ENCODE measurements around the gene XXYLT1. TPM values are rescaled to one million over a fixed set of nuclear protein-coding genes. Genes with fewer than 3 reads are reported as not detected.

Gene XXYLT1
- total and polyA plus RNA-seq, 2 donors: 12.4 to 18.5 TPM

DNA sequence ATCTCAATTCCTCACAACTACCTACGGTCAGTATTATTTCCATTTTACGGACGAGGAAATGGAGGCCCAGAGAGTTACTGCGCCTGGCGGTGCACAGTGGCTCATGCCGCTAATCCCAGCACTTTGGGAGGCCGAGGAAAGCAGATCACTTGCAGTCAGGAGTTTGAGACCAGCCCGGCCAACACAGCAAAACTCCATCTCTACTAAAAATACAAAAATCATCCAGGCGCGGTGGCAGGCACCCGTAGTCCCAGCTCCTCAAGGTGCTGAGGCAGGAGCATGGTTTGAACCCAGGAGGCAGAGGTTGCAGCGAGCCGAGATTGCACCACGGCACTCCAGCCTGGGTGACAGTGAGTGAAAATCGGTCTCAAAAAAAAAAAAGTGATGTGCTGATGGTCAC, 187.3 kb downstream of the XXYLT1 start:
- H3K27ac ChIP-seq (ENCODE audit: low read depth): no peak overlapping the region
- no peak overlapping the region for H3K4me3 ChIP-seq (ENCODE audit: low read depth, low read length)
- DNase-seq (ENCODE audit: extremely low spot score): no peak
- no peaks in the 10 kb centered on the region for H3K4me1 ChIP-seq (ENCODE audit: insufficient read depth)
- no peaks in the 10 kb centered on the region for H3K36me3 ChIP-seq (ENCODE audit: insufficient read depth)
- WGBS: 97% methylated on average over 15 of the region's 15 CpGs

- no peak for DNase-seq (ENCODE audit: extremely low spot score)
- Histone ChIP-seq H3K36me3 (ENCODE audit: insufficient read depth) (no peaks in the 10 kb centered on the region), H3K4me1 (ENCODE audit: insufficient read depth) (no peaks in the 10 kb centered on the region), H3K4me3 (ENCODE audit: low read depth, low read length) (no peak overlapping the region), H3K27ac (ENCODE audit: low read depth) (no peak overlapping the region)
- 92% methylated on average over 10 of the region's 10 CpGs for WGBS
Measured at GRCh38 chr3:195082811-195083210, 188.1 kb downstream of the XXYLT1 start.

GRCh38 chr3:195081242-195081963, 189.6 kb downstream of the XXYLT1 start:
- DNase-seq (ENCODE audit: extremely low spot score): no peak
- H3K4me3 ChIP-seq (ENCODE audit: low read depth, low read length): no peak overlapping the region
- H3K36me3 ChIP-seq (ENCODE audit: insufficient read depth): no peaks in the 10 kb centered on the region

DNA sequence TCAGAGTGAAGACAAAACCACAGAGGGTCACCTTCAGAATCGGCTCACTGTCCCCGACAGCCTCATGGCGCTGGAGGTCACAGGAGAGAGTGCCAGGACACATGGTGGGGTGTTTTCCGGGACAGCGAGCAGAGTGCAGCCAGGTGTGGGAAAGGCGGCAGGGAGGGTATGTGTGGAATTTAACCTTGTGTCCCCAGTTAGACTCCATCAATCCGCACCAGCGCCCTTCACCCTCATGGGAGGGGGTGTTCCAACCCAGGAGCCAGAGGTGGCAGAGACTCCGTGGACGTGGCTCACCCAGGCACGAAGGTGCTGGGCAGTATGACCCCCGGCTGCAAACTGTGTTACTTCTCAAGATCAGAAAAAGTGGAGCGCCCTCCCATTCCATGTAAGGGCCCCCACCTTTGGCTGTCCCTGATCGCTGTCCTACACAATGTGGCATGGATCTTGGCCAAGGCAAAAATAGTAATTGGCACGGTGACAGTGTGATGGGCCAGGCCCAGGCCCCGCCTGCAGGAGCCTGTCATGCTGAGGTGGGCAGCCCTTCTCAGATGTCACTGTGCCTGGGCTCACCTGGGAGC, 190.3 kb downstream of the XXYLT1 start:
- H3K4me3 ChIP-seq (ENCODE audit: low read depth, low read length): no peak overlapping the region
- no peaks in the 10 kb centered on the region for H3K4me1 ChIP-seq (ENCODE audit: insufficient read depth)
- WGBS: 79% methylated on average over 16 of the region's 16 CpGs
- no peaks in the 10 kb centered on the region for H3K36me3 ChIP-seq (ENCODE audit: insufficient read depth)
- DNase-seq (ENCODE audit: extremely low spot score): no peak
- no peak overlapping the region for H3K27ac ChIP-seq (ENCODE audit: low read depth)

More at GRCh38 chr3:195081242-195081963, 189.6 kb downstream of the XXYLT1 start:
- no peaks in the 10 kb centered on the region for H3K4me1 ChIP-seq (ENCODE audit: insufficient read depth)
- WGBS: 44% methylated on average over 12 of the region's 12 CpGs
- no peak overlapping the region for H3K27ac ChIP-seq (ENCODE audit: low read depth)

GRCh38 chr3:195080125-195080524, 190.8 kb downstream of the XXYLT1 start:
- Histone ChIP-seq H3K36me3 (ENCODE audit: insufficient read depth) (no peaks in the 10 kb centered on the region), H3K4me3 (ENCODE audit: low read depth, low read length) (no peak overlapping the region), H3K4me1 (ENCODE audit: insufficient read depth) (no peaks in the 10 kb centered on the region), H3K27ac (ENCODE audit: low read depth) (no peak overlapping the region)
- 86% methylated on average over 3 of the region's 3 CpGs for WGBS
- DNase-seq (ENCODE audit: extremely low spot score): no peak

- 86% methylated on average over 5 of the region's 5 CpGs for WGBS
- Histone ChIP-seq H3K36me3 (ENCODE audit: insufficient read depth) (no peaks in the 10 kb centered on the region), H3K27ac (ENCODE audit: low read depth) (no peak overlapping the region), H3K4me3 (ENCODE audit: low read depth, low read length) (no peak overlapping the region), H3K4me1 (ENCODE audit: insufficient read depth) (no peaks in the 10 kb centered on the region)
- DNase-seq (ENCODE audit: extremely low spot score): no peak
Measured at GRCh38 chr3:195079636-195080035, 191.3 kb downstream of the XXYLT1 start.

DNA sequence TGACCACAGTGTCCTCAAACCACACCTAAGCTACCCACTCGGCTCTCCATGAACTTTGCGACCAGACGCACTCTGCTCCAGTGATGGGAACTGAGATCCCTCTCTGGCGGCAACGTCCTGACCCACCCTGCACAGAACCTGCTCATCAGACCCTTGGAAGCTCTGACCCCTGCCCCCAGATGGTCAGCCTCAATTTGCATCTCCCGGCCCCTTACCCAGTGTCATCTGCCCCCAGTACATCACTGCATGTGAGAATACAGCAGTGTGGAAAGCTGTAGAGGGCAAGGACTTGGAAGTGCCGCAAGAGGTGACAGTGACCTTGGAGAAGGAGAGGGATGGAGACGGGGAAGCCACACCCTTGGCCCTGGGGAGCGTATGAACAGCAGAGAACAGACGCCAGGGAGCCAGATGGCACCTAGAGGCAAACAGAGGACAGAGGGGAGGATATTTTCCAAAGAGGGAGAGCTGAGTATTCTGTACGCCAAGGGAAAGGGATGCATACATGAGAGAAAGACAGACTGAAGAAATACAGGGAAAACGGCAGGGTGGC, 192.0 kb downstream of the XXYLT1 start:
- WGBS: 85% methylated on average over 12 of the region's 12 CpGs
- Histone ChIP-seq H3K36me3 (ENCODE audit: insufficient read depth) (no peaks in the 10 kb centered on the region), H3K27ac (ENCODE audit: low read depth) (no peak overlapping the region), H3K4me3 (ENCODE audit: low read depth, low read length) (no peak overlapping the region), H3K4me1 (ENCODE audit: insufficient read depth) (no peaks in the 10 kb centered on the region)
- DNase-seq (ENCODE audit: extremely low spot score): no peak

DNA sequence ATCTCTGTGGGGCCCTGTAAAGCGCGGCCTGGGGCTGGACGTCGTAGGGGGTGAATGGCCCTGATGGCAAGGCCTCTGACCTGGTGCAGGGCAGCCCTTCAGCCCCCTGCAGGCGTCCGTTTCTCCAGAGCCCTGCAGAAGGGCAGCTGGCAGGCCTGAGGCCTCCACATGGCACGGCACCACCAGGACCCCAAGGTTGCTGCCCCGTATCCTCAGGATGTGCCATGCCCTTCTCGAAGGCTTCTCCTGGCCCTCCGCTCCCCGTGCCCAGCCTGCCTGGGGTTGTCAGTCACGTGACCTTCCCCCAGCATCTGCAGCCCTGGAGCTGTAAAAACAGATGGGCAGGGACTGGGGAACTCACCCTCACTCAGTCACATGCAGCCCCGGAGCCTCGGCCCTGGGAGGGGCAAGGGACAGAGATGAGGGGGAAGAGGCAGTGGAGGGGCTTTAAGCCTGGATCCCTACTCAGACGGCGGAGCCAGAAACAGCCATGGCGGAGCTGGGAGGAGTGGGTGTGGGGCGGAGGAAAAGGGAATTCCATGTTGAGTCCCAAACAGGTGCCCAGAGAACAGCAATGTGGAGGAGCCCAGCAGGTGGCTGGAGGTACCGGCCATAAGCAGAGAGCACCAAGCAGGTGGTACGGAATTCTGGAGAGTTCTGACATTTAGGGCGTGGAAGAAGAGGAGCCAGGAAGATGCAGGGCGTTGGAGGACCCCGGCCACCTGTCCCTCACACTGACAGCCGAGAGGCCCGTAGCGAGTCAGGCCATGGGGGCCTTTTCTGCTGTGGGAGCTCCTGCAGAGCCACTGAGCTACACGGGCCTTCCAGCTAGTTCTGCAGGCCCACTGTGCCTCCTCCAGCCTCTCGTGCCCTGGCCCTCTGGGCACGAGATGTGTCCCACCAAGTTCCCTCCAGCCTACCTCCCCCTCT, 193.1 kb downstream of the XXYLT1 start:
- Histone ChIP-seq H3K4me1 (ENCODE audit: insufficient read depth) (no peaks in the 10 kb centered on the region), H3K27ac (ENCODE audit: low read depth) (no peak overlapping the region), H3K4me3 (ENCODE audit: low read depth, low read length) (no peak overlapping the region), H3K36me3 (ENCODE audit: insufficient read depth) (no peaks in the 10 kb centered on the region)
- WGBS: 91% methylated on average over 29 of the region's 29 CpGs
- DNase-seq (ENCODE audit: extremely low spot score): no peak

GRCh38 chr3:195076981-195077610, 193.9 kb downstream of the XXYLT1 start:
- H3K4me3 ChIP-seq (ENCODE audit: low read depth, low read length): no peak overlapping the region
- no peak for DNase-seq (ENCODE audit: extremely low spot score)
- no peaks in the 10 kb centered on the region for H3K4me1 ChIP-seq (ENCODE audit: insufficient read depth)
- no peaks in the 10 kb centered on the region for H3K36me3 ChIP-seq (ENCODE audit: insufficient read depth)
- H3K27ac ChIP-seq (ENCODE audit: low read depth): no peak overlapping the region
- WGBS: 97% methylated on average over 11 of the region's 11 CpGs

DNA sequence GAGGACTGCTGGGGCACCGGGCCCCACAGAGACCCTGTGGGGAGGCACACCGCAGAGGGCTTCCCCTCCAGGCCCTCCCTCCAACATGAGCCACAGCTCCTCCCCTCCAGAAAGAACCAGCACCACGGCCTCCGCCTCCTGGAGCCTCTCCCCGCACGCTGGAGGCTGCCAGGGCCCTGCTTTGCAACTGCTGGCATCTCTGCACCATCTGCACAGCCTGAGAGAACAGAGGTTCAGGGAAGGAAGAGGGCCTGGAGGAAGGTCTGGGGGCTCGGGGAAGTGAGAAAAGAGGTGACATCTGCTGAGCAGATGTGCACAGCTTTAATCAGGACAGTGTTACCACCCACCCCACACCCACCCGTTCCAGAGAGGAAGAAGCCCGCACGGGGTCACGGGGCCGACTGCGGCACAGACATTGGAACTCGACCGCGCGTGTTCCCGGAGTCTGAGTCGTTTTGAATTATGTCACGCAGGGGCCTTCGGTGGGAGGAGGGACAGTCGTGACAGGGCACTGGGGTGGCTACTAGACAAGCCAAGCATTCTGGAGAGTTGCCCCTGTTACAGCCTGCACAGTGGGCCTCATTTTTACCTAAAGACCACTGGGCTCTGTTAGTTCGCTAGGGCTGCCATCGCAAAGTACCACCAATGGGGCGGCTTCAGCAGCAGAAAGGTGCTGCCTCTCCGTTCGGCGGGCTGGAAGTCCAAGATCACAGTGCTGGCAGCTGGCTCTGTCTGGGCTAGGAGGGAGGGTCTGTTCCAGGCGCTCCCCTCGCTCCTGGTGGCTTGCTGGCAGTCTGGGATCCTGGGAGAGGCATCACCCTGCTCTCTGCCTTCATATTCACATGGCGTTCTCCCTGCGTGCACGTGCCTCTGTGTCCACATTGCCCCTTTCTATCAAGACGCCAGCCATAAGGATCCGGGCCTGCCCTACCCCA, 194.8 kb downstream of the XXYLT1 start:
- no peaks in the 10 kb centered on the region for H3K36me3 ChIP-seq (ENCODE audit: insufficient read depth)
- no peak for DNase-seq (ENCODE audit: extremely low spot score)
- H3K4me3 ChIP-seq (ENCODE audit: low read depth, low read length): no peak overlapping the region
- H3K4me1 ChIP-seq (ENCODE audit: insufficient read depth): no peaks in the 10 kb centered on the region
- no peak overlapping the region for H3K27ac ChIP-seq (ENCODE audit: low read depth)
- WGBS: 89% methylated on average over 35 of the region's 35 CpGs

GRCh38 chr3:195075199-195075940, 195.6 kb downstream of the XXYLT1 start:
- whole genome bisulfite sequencing: 90% methylated on average over 14 of the region's 14 CpGs
- no peaks in the 10 kb centered on the region for H3K4me1 ChIP-seq (ENCODE audit: insufficient read depth)
- no peak overlapping the region for H3K4me3 ChIP-seq (ENCODE audit: low read depth, low read length)
- no peak overlapping the region for H3K27ac ChIP-seq (ENCODE audit: low read depth)
- H3K36me3 ChIP-seq (ENCODE audit: insufficient read depth): no peaks in the 10 kb centered on the region
- no peak for DNase-seq (ENCODE audit: extremely low spot score)

All from urinary bladder (tissue), 4 donors.